Astrocyte (in vitro differentiated cells and primary cell): Measurements from ENCODE around the gene CYP2A13. TPM values are rescaled to one million over a fixed set of nuclear protein-coding genes. Genes with fewer than 3 reads are reported as not detected.

Experiments used
- DNase-seq: peaks from one replicate; pipeline ENCODE4 v3.0.0-alpha.2; 2010; ENCODE audit warnings: low read depth
- FAIRE-seq: peaks from 2 replicates; lab custom pipeline; 2011; peaks lifted over from hg19 to GRCh38; lab: Jason Lieb, UNC
- H2AFZ ChIP-seq: 2 replicates; pipeline ENCODE4 v1.6.0; 2012; ENCODE audit warnings: low read depth, low read length, inconsistent platforms
- H3K27ac ChIP-seq: 2 replicates; pipeline ENCODE4 v1.5.1; 2011; ENCODE audit warnings: low read depth, low read length, inconsistent platforms
- H3K27me3 ChIP-seq: 2 replicates; pipeline ENCODE4 v1.6.0; 2011; ENCODE audit warnings: low read length, inconsistent platforms; ENCODE audit not compliant: insufficient read depth
- H3K36me3 ChIP-seq: 2 replicates; pipeline ENCODE4 v1.5.1; 2011; ENCODE audit warnings: low read length, inconsistent platforms; ENCODE audit not compliant: insufficient read depth
- H3K4me1 ChIP-seq: 2 replicates; pipeline ENCODE4 v1.5.1; 2011; ENCODE audit warnings: low read length, inconsistent platforms; ENCODE audit not compliant: insufficient read depth
- H3K4me2 ChIP-seq: 2 replicates; pipeline ENCODE4 v1.6.0; 2012; ENCODE audit warnings: low read length, inconsistent platforms
- H3K4me3 ChIP-seq: 2 replicates; pipeline ENCODE4 v1.5.1; 2011; ENCODE audit warnings: low read depth, mild to moderate bottlenecking, low read length, inconsistent platforms; ENCODE audit not compliant: insufficient read depth
- H3K79me2 ChIP-seq: 2 replicates; pipeline ENCODE4 v1.6.0; 2012; ENCODE audit warnings: mild to moderate bottlenecking, low read length, inconsistent platforms; ENCODE audit not compliant: insufficient read depth
- H3K9ac ChIP-seq: 2 replicates; pipeline ENCODE4 v1.6.0; 2012; ENCODE audit warnings: mild to moderate bottlenecking, low read length, inconsistent platforms
- H3K9me3 ChIP-seq: 2 replicates; pipeline ENCODE4 v1.5.1; 2012; ENCODE audit warnings: low read depth, mild to moderate bottlenecking, low read length, inconsistent platforms; ENCODE audit not compliant: insufficient read depth
- H4K20me1 ChIP-seq: 2 replicates; pipeline ENCODE4 v1.6.0; 2012; ENCODE audit warnings: low read length, inconsistent platforms; ENCODE audit not compliant: insufficient read depth
- H3K27ac Mint-ChIP-seq: one replicate; pipeline ENCODE4 v1.8.0; 2021; ENCODE audit warnings: mild to moderate bottlenecking, mixed read lengths; ENCODE audit not compliant: unreplicated experiment
- H3K27me3 Mint-ChIP-seq: one replicate; pipeline ENCODE4 v1.8.0; 2021; ENCODE audit warnings: low read depth, mixed read lengths; ENCODE audit not compliant: unreplicated experiment
- H3K36me3 Mint-ChIP-seq: one replicate; pipeline ENCODE4 v1.8.0; 2021; ENCODE audit warnings: low read depth, mixed read lengths; ENCODE audit not compliant: unreplicated experiment
- H3K4me1 Mint-ChIP-seq: one replicate; pipeline ENCODE4 v1.8.0; 2021; ENCODE audit warnings: low read depth, mixed read lengths; ENCODE audit not compliant: unreplicated experiment
- H3K4me3 Mint-ChIP-seq: one replicate; pipeline ENCODE4 v1.8.0; 2021; ENCODE audit warnings: mild to moderate bottlenecking, moderate library complexity, mixed read lengths; ENCODE audit not compliant: unreplicated experiment
- H3K9me3 Mint-ChIP-seq: one replicate; pipeline ENCODE4 v1.8.0; 2021; ENCODE audit warnings: mild to moderate bottlenecking, mixed read lengths; ENCODE audit not compliant: unreplicated experiment
- CTCF ChIP-seq: IDR thresholded peaks from 2 replicates; pipeline ENCODE4 v1.5.1; 2011; ENCODE audit warnings: low read depth, mild to moderate bottlenecking, inconsistent platforms, low read length, moderate library complexity; ENCODE audit not compliant: insufficient read depth
- EZH2 ChIP-seq: IDR thresholded peaks from 2 replicates; pipeline ENCODE4 v1.6.1; 2012; ENCODE audit warnings: mild to moderate bottlenecking, low read length, inconsistent platforms; ENCODE audit not compliant: insufficient read depth
- total RNA-seq: library from RNA; stranded (reverse); gene quantifications from 2 replicates; pipeline ENCODE4 v1.2.1, GENCODE V29; 2021

The CYP2A13 gene
- total RNA-seq, 1 donor from 2014 or later: not detected

- H3K36me3 ChIP-seq: no peaks in the 10 kb centered on the region
- DNase-seq: no peak
- peaks cover 58% of the 10 kb centered on the region for H3K27me3 Mint-ChIP-seq
- no peaks in the 10 kb centered on the region for H3K9me3 ChIP-seq
- no peak overlapping the region for H3K4me3 ChIP-seq
- TF ChIP-seq EZH2 (no peak), CTCF (no peak)
- H3K27me3 ChIP-seq: no peaks in the 10 kb centered on the region
- no peak overlapping the region for H3K4me2 ChIP-seq
- H3K4me3 Mint-ChIP-seq: no peak overlapping the region
- no peak overlapping the region for H3K9ac ChIP-seq
- no peak overlapping the region for H3K27ac Mint-ChIP-seq
- no peak overlapping the region for H2AFZ ChIP-seq
- H3K36me3 Mint-ChIP-seq: no peaks in the 10 kb centered on the region
- no peaks in the 10 kb centered on the region for H3K4me1 ChIP-seq
- no peak overlapping the region for H3K27ac ChIP-seq
- peaks cover 4% of the 10 kb centered on the region for H3K9me3 Mint-ChIP-seq
- H3K79me2 ChIP-seq: no peaks in the 10 kb centered on the region
- no peaks in the 10 kb centered on the region for H4K20me1 ChIP-seq
- H3K4me1 Mint-ChIP-seq: peaks cover 4% of the 10 kb centered on the region
- no peak for FAIRE-seq
Measured at GRCh38 chr19:41085748-41086415, 2.4 kb upstream of the CYP2A13 start.

GRCh38 chr19:41089959-41090358, 1.7 kb downstream of the CYP2A13 start:
- Histone ChIP-seq H3K9me3 (no peaks in the 10 kb centered on the region), H2AFZ (no peak overlapping the region), H3K79me2 (no peaks in the 10 kb centered on the region), H3K27ac (no peak overlapping the region), H3K9ac (no peak overlapping the region), H3K4me1 (no peaks in the 10 kb centered on the region), H3K4me3 (no peak overlapping the region), H3K4me2 (no peak overlapping the region), H3K27me3 (no peaks in the 10 kb centered on the region), H3K36me3 (no peaks in the 10 kb centered on the region), H4K20me1 (no peaks in the 10 kb centered on the region)
- Mint-ChIP-seq H3K36me3 (no peaks in the 10 kb centered on the region), H3K27ac (no peak overlapping the region), H3K9me3 (peaks cover 11% of the 10 kb centered on the region), H3K4me3 (no peak overlapping the region), H3K4me1 (no peaks in the 10 kb centered on the region), H3K27me3 (peaks cover 89% of the 10 kb centered on the region)
- no peak for TF ChIP-seq CTCF
- no peak for TF ChIP-seq EZH2
- no peak for DNase-seq
- no peak for FAIRE-seq

- Histone ChIP-seq H3K4me1 (no peaks in the 10 kb centered on the region), H3K4me3 (no peak overlapping the region), H3K36me3 (no peaks in the 10 kb centered on the region), H3K79me2 (no peaks in the 10 kb centered on the region), H2AFZ (no peak overlapping the region), H4K20me1 (no peaks in the 10 kb centered on the region), H3K27ac (no peak overlapping the region), H3K9me3 (no peaks in the 10 kb centered on the region), H3K9ac (no peak overlapping the region), H3K4me2 (no peak overlapping the region), H3K27me3 (no peaks in the 10 kb centered on the region)
- peaks cover 19% of the 10 kb centered on the region for H3K9me3 Mint-ChIP-seq
- no peak overlapping the region for H3K4me3 Mint-ChIP-seq
- peaks cover 55% of the 10 kb centered on the region for H3K27me3 Mint-ChIP-seq
- FAIRE-seq (no peak), DNase-seq (no peak)
- H3K36me3 Mint-ChIP-seq: peaks cover 1% of the 10 kb centered on the region
- no peaks in the 10 kb centered on the region for H3K4me1 Mint-ChIP-seq
- H3K27ac Mint-ChIP-seq: no peak overlapping the region
- TF ChIP-seq CTCF (no peak), EZH2 (no peak)
Measured at GRCh38 chr19:41095703-41096102, 7.5 kb downstream of the CYP2A13 start.
